ENCODE data around the gene EIF4E3.

DNA sequence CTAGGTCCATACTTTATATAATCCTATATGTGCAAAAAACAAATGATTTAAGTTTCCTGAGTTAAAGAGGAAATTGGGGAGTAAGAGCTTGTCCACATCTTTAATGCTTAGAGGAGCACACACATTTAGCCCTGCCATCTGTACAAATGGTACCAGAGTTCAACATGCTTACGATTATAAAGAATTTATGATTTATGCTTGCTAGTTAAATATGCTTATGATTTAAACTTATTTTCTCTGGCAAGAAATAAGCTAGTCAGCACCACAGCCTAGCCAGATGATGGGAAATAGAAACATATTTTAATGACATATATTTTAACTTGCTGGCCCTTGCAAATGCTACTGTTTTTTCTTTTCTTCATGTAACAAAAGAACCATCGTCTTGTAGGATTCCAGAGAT lies 48.3 kb downstream of the EIF4E3 start:
- TF ChIP-seq, protein P1, sequence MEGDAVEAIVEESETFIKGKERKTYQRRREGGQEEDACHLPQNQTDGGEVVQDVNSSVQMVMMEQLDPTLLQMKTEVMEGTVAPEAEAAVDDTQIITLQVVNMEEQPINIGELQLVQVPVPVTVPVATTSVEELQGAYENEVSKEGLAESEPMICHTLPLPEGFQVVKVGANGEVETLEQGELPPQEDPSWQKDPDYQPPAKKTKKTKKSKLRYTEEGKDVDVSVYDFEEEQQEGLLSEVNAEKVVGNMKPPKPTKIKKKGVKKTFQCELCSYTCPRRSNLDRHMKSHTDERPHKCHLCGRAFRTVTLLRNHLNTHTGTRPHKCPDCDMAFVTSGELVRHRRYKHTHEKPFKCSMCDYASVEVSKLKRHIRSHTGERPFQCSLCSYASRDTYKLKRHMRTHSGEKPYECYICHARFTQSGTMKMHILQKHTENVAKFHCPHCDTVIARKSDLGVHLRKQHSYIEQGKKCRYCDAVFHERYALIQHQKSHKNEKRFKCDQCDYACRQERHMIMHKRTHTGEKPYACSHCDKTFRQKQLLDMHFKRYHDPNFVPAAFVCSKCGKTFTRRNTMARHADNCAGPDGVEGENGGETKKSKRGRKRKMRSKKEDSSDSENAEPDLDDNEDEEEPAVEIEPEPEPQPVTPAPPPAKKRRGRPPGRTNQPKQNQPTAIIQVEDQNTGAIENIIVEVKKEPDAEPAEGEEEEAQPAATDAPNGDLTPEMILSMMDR (IDR thresholded peaks at IDR 0.05; ENCODE audit: insufficient read depth, low read length, poor library complexity, severe bottlenecking), result no peak
- no peak for TF ChIP-seq EZH2phosphoT487 (conservative IDR thresholded peaks at IDR 0.05; ENCODE audit: low read length)
